B cell (primary cell): ENCODE results near the gene ZCCHC24. TPM values are rescaled to one million over a fixed set of nuclear protein-coding genes. Genes with fewer than 3 reads are reported as not detected.

Experiments used
- ATAC-seq: fragments of 200-7000 bp; cut with Tn5 transposase; one replicate; pipeline ENCODE4 v1.10.0; 2021; ENCODE audit warnings: low read depth, mild to moderate bottlenecking, moderate number of reproducible peaks, moderate library complexity
- CTCF ChIA-PET: fragments of 350-600 bp; sonication (Branson Sonifier 250); formaldehyde crosslinking; loops from one replicate; lab custom pipeline; 2021; ENCODE audit warnings: antibody characterized with exemption, inconsistent platforms; lab: Charles Lee
- POLR2A ChIA-PET: fragments of 350-600 bp; sonication (Branson Sonifier 250); formaldehyde crosslinking; loops from one replicate; lab custom pipeline; 2021; ENCODE audit warnings: antibody characterized with exemption; lab: Charles Lee
- DNase-seq: peaks from one replicate; pipeline ENCODE4 v3.0.0; 2013
- H2AFZ ChIP-seq: 2 replicates; pipeline ENCODE4 v1.6.1; 2012; ENCODE audit warnings: mild to moderate bottlenecking, low read depth, low read length; ENCODE audit not compliant: insufficient read depth, poor library complexity, severe bottlenecking
- H3K27ac ChIP-seq, 2 donors: 1 replicate in 1 of 2; 2 replicates in 1 of 2; pipeline ENCODE4 v1.5.1; 2012 to 2013; ENCODE audit warnings: low read length in 2 of 2, mild to moderate bottlenecking in 2 of 2, moderate library complexity in 1 of 2
- H3K27me3 ChIP-seq, 4 experiments: fragments of 200-600 bp in 1 of 4; sonication (generic) in 1 of 4; replicated peaks in 1 of 4; 1 replicate in 2 of 4; 2 replicates in 2 of 4; pipeline versions ENCODE4 v1.6.1 to v1.7.0; 2013 to 2016; ENCODE audit warnings: low read length in 3 of 4, mild to moderate bottlenecking in 2 of 4, mixed read lengths in 1 of 4, moderate library complexity in 1 of 4; ENCODE audit not compliant: insufficient read depth in 4 of 4, control insufficient read depth in 3 of 4; ENCODE audit errors: control extremely low read depth in 1 of 4
- H3K36me3 ChIP-seq, 2 experiments: replicated peaks in 1 of 2; 1 replicate in 1 of 2; 2 replicates in 1 of 2; pipeline versions ENCODE4 v1.6.1 to v1.7.1; 2013; ENCODE audit warnings: low read length in 1 of 2; ENCODE audit not compliant: insufficient read depth in 2 of 2, control insufficient read depth in 1 of 2; ENCODE audit errors: control extremely low read depth in 1 of 2, extremely low read depth in 1 of 2
- H3K4me1 ChIP-seq, 2 donors: fragments of 200-600 bp in 1 of 2; sonication (generic) in 1 of 2; 1 replicate in 1 of 2; 2 replicates in 1 of 2; pipeline versions ENCODE4 v1.5.1 to v1.6.1; 2013 to 2017; ENCODE audit warnings: low read length in 2 of 2; ENCODE audit not compliant: control insufficient read depth in 2 of 2, insufficient read depth in 2 of 2
- H3K4me2 ChIP-seq: replicated peaks from 2 replicates; pipeline ENCODE3; 2012; ENCODE audit warnings: mild to moderate bottlenecking, low read depth, low read length; ENCODE audit not compliant: poor library complexity, severe bottlenecking
- H3K4me3 ChIP-seq, 5 experiments: fragments of 200-600 bp in 1 of 5; sonication (generic) in 1 of 5; 1 replicate in 3 of 5; 2 replicates in 2 of 5; pipeline versions ENCODE4 v1.5.1 to v1.7.0; 2011 to 2016; ENCODE audit warnings: low read length in 4 of 5, mild to moderate bottlenecking in 4 of 5, low read depth in 2 of 5, control low read depth in 1 of 5, moderate library complexity in 1 of 5; ENCODE audit not compliant: insufficient read depth in 1 of 5; ENCODE audit errors: control extremely low read depth in 1 of 5, extremely low read depth in 1 of 5
- H3K79me2 ChIP-seq: fragments of 200-600 bp; sonication (generic); one replicate; pipeline ENCODE4 v1.6.0; 2016; ENCODE audit warnings: low read length; ENCODE audit not compliant: control insufficient read depth, insufficient read depth
- H3K9ac ChIP-seq: fragments of 200-600 bp; sonication (generic); 2 replicates; pipeline ENCODE4 v1.6.1; 2017; ENCODE audit warnings: mild to moderate bottlenecking, low read length, moderate library complexity
- H3K9me3 ChIP-seq, 3 donors: one replicate each; pipeline versions ENCODE4 v1.6.1 to v1.7.1; 2013; ENCODE audit warnings: low read length in 2 of 3; ENCODE audit not compliant: control insufficient read depth in 2 of 3, insufficient read depth in 1 of 3; ENCODE audit errors: control extremely low read depth in 1 of 3
- H4K20me1 ChIP-seq: 2 replicates; pipeline ENCODE4 v1.6.0; 2012; ENCODE audit warnings: mild to moderate bottlenecking, low read length; ENCODE audit not compliant: insufficient read depth, control insufficient read depth, poor library complexity, severe bottlenecking
- H3K27ac Mint-ChIP-seq: one replicate; pipeline ENCODE4 v1.8.0; 2021; ENCODE audit warnings: mixed read lengths
- H3K27me3 Mint-ChIP-seq: one replicate; pipeline ENCODE4 v1.8.0; 2021; ENCODE audit warnings: mixed read lengths
- H3K4me1 Mint-ChIP-seq: one replicate; pipeline ENCODE4 v1.8.0; 2021; ENCODE audit warnings: mixed read lengths
- H3K4me3 Mint-ChIP-seq: one replicate; pipeline ENCODE4 v1.8.0; 2021; ENCODE audit warnings: mixed read lengths
- H3K9me3 Mint-ChIP-seq: one replicate; pipeline ENCODE4 v1.8.0; 2022; ENCODE audit warnings: mixed read lengths; ENCODE audit not compliant: insufficient read depth
- EZH2 ChIP-seq: IDR thresholded peaks from 2 replicates; pipeline ENCODE4 v1.6.1; 2012; ENCODE audit warnings: borderline replicate concordance, low read depth, mild to moderate bottlenecking, moderate library complexity, low read length; ENCODE audit not compliant: insufficient read depth, poor library complexity, severe bottlenecking
- WGBS: methylation state at CpG from one replicate; pipeline ENCODE4 v1.1.5; 2013; ENCODE audit warnings: missing lambda C conversion rate; ENCODE audit not compliant: insufficient coverage; 5-methylcytosine and 5-hydroxymethylcytosine counted together
- intact Hi-C: fragments of 100-400 bp; cut with micrococcal nuclease; formaldehyde crosslinking; loops from one replicate; pipeline ENCODE4 v1.10.0; 2022
- polyA plus RNA-seq: library from polyadenylated mRNA; depleted of rRNA; stranded (reverse); fragments of >200 nt; gene quantifications from 2 replicates; pipeline ENCODE4 v1.2.3, GENCODE V29; 2012
- total RNA-seq, 2 donors: library from RNA; stranded (reverse); fragments of 120-200 nt in 1 of 2; gene quantifications; 1 replicate in 1 of 2; 2 replicates in 1 of 2; pipeline versions ENCODE4 v1.2.3 to v1.2.4, GENCODE V29; 2013 to 2022
- TF ChIP-seq, protein P1 (sequence below): fragments of 200-600 bp; IDR thresholded peaks from one replicate; pipeline ENCODE4 v1.8.0; 2022; ENCODE audit warnings: antibody characterized with exemption, mild to moderate bottlenecking

ZCCHC24 gene
- total and polyA plus RNA-seq, 2 donors (not counting 1 experiment from before 2014, with no cell fraction given): 0.34 to 2.3 TPM

DNA sequence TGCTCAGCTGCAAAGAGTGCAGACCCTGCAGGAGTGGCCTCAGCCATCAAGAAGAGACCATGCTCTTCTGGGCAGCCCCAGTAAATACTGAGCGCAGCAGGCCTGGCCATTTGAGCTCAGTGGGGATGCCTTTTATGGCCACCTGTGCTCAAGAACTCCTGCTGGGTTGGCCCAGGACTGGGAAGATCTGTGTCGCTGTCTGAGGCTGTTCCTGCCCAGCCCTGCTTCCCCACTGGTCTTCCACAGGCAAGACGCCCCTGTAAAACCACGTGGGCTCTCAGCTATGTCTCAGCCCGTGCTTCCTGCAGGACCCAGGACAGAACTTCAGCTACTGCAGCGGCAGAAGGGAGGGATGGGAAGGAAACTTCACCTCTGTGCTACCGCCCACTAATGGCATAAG, 108.7 kb downstream of the ZCCHC24 start:
- peaks cover 10% of the 10 kb centered on the region for H3K4me1 Mint-ChIP-seq
- no peaks in the 10 kb centered on the region for H3K9me3 Mint-ChIP-seq
- no peak for ATAC-seq

DNA sequence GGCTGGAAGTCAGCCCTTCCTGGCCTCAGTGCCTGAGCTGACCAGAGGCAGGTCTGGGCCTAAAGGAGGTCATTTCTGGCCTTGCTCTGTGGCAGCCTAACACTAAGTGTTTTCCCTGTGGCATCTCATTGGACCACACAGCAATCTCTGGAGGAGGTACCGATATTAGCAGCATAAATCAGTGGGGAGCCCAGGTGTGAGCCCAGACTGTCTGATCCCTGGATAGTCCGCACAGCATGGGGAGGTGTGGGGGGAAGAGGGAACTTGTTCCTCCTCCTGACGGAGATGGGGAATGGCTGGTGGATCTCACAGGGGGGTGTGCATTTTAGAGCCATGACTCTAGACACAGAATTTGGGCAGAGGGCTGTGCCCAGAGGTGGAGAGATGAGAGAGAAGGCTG, 109.1 kb downstream of the ZCCHC24 start:
- POLR2A ChIA-PET: no interaction called here
- Histone ChIP-seq H2AFZ (no peak overlapping the region), H3K9me3 (peaks cover 0 to 2% (median 0%) of the 10 kb centered on the region in 3 donors), H3K9ac (no peak overlapping the region), H3K79me2 (no peaks in the 10 kb centered on the region), H3K4me1 (peaks cover 8 to 9% of the 10 kb centered on the region in 2 donors), H3K4me3 (no peak overlapping the region), H4K20me1 (no peaks in the 10 kb centered on the region), H3K4me2 (no peak overlapping the region), H3K36me3 (no peaks in the 10 kb centered on the region), H3K27me3 (no peaks in the 10 kb centered on the region), H3K27ac (no peak overlapping the region)
- intact Hi-C loops: no loop called here
- ATAC-seq: no peak
- Mint-ChIP-seq H3K4me1 (peaks cover 15% of the 10 kb centered on the region), H3K27ac (no peak overlapping the region), H3K9me3 (no peaks in the 10 kb centered on the region), H3K27me3 (no peaks in the 10 kb centered on the region), H3K4me3 (no peak overlapping the region)
- no peak for TF ChIP-seq EZH2
- TF ChIP-seq, protein P1, sequence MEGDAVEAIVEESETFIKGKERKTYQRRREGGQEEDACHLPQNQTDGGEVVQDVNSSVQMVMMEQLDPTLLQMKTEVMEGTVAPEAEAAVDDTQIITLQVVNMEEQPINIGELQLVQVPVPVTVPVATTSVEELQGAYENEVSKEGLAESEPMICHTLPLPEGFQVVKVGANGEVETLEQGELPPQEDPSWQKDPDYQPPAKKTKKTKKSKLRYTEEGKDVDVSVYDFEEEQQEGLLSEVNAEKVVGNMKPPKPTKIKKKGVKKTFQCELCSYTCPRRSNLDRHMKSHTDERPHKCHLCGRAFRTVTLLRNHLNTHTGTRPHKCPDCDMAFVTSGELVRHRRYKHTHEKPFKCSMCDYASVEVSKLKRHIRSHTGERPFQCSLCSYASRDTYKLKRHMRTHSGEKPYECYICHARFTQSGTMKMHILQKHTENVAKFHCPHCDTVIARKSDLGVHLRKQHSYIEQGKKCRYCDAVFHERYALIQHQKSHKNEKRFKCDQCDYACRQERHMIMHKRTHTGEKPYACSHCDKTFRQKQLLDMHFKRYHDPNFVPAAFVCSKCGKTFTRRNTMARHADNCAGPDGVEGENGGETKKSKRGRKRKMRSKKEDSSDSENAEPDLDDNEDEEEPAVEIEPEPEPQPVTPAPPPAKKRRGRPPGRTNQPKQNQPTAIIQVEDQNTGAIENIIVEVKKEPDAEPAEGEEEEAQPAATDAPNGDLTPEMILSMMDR: no peak
- 97% methylated on average over 3 of the region's 3 CpGs for WGBS
- CTCF ChIA-PET: interaction anchor here (1.1 kb wide), 1 partner anchor 11 kb away, joined by 3 read pairs; the partner anchor contains the start of gene PPIF
- DNase-seq: no peak

More for the DNA sequence above, 108.7 kb downstream of the ZCCHC24 start:
- peaks cover 4 to 5% of the 10 kb centered on the region in 2 donors for H3K4me1 ChIP-seq
- TF ChIP-seq, protein P1: no peak
- no peak for TF ChIP-seq EZH2
- H3K4me2 ChIP-seq: no peak overlapping the region
- no peak overlapping the region for H3K4me3 Mint-ChIP-seq
- no peak overlapping the region for H3K27ac Mint-ChIP-seq
- H3K27me3 Mint-ChIP-seq: no peaks in the 10 kb centered on the region
- ChIA-PET POLR2A (interaction anchor here (1.1 kb wide), 1 partner anchor 14 kb away, joined by 3 read pairs; no protein-coding TSS in a partner anchor), CTCF (interaction anchor here (1.1 kb wide), 1 partner anchor 10 kb away, joined by 3 read pairs; the partner anchor contains the start of gene PPIF)
- H3K9ac ChIP-seq: no peak overlapping the region
- intact Hi-C loops: no loop called here
- no peaks in the 10 kb centered on the region for H3K27me3 ChIP-seq
- no peaks in the 10 kb centered on the region for H3K79me2 ChIP-seq
- H3K4me3 ChIP-seq: no peak overlapping the region
- no peak overlapping the region for H2AFZ ChIP-seq
- H3K36me3 ChIP-seq: no peaks in the 10 kb centered on the region
- peaks cover 0 to 2% (median 0%) of the 10 kb centered on the region in 3 donors for H3K9me3 ChIP-seq
- WGBS: 70% methylated on average over 5 of the region's 7 CpGs
- no peak for DNase-seq
- no peak overlapping the region for H3K27ac ChIP-seq
- H4K20me1 ChIP-seq: no peaks in the 10 kb centered on the region
